GM10248 (cell line): ENCODE measurements around the gene HES5.

Source experiments
- CTCF ChIA-PET: fragments of 300-600 bp; sonication (Branson Sonifier 250); formaldehyde crosslinking; extraction: SDS; loops from one replicate; lab custom pipeline; 2021; ENCODE audit warnings: antibody characterized with exemption; lab: Yijun Ruan, JAX
- POLR2A ChIA-PET: fragments of 350-650 bp; sonication (Branson Sonifier 250); formaldehyde crosslinking; extraction: SDS; loops from one replicate; lab custom pipeline; 2020; ENCODE audit warnings: antibody characterized with exemption; lab: Yijun Ruan, JAX
- DNase-seq: peaks from one replicate; pipeline ENCODE4 v3.0.0; 2012; ENCODE audit errors: extremely low spot score
- TF ChIP-seq, protein P1 (sequence below): IDR thresholded peaks from 2 replicates; pipeline ENCODE4 v1.5.1; 2012; ENCODE audit warnings: mild to moderate bottlenecking, low read depth; ENCODE audit errors: extremely low read depth, missing control alignments, control extremely low read depth

HES5 gene

DNA sequence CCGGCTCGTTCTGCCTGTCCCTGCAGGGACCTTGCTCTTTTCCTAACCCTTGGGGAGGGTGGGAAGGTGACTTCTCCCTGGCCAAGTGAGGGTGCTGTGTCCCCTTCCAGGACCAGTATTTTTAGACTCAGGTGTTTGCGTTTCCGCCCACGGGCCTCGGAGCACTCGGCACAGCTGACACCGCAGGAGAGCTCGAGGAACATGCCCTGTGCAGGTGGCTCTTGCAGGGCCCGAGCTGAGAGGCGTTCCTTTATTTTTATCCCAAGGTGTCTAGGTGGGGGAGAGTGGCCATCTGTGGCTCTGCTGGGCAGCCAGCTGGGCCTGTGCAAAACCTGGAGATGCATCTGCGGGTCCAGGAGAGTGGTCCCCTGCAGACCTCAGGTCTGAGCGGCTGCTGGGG lies 38.0 kb downstream of the HES5 start:
- ChIA-PET CTCF (no interaction called here), POLR2A (no interaction called here)
- DNase-seq = no peak
- TF ChIP-seq, protein P1, sequence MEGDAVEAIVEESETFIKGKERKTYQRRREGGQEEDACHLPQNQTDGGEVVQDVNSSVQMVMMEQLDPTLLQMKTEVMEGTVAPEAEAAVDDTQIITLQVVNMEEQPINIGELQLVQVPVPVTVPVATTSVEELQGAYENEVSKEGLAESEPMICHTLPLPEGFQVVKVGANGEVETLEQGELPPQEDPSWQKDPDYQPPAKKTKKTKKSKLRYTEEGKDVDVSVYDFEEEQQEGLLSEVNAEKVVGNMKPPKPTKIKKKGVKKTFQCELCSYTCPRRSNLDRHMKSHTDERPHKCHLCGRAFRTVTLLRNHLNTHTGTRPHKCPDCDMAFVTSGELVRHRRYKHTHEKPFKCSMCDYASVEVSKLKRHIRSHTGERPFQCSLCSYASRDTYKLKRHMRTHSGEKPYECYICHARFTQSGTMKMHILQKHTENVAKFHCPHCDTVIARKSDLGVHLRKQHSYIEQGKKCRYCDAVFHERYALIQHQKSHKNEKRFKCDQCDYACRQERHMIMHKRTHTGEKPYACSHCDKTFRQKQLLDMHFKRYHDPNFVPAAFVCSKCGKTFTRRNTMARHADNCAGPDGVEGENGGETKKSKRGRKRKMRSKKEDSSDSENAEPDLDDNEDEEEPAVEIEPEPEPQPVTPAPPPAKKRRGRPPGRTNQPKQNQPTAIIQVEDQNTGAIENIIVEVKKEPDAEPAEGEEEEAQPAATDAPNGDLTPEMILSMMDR = no peak

- CTCF ChIA-PET = no interaction called here
- TF ChIP-seq, protein P1 = no peak
- POLR2A ChIA-PET = no interaction called here
- no peak for DNase-seq
Observed at GRCh38 chr1:2489615-2490014, 40.4 kb downstream of the HES5 start.

- ChIA-PET CTCF (interaction anchor here (1.3 kb wide), 1 partner anchor 39 kb away, joined by 4 read pairs; no protein-coding TSS in a partner anchor), POLR2A (no interaction called here)
- TF ChIP-seq, protein P1 = no peak
- DNase-seq = no peak
Observed at GRCh38 chr1:2488688-2489087, 41.4 kb downstream of the HES5 start.

- no peak for DNase-seq
- TF ChIP-seq, protein P1 = no peak
- ChIA-PET CTCF (no interaction called here), POLR2A (no interaction called here)
Observed at GRCh38 chr1:2486558-2486957, 43.5 kb downstream of the HES5 start.

DNA sequence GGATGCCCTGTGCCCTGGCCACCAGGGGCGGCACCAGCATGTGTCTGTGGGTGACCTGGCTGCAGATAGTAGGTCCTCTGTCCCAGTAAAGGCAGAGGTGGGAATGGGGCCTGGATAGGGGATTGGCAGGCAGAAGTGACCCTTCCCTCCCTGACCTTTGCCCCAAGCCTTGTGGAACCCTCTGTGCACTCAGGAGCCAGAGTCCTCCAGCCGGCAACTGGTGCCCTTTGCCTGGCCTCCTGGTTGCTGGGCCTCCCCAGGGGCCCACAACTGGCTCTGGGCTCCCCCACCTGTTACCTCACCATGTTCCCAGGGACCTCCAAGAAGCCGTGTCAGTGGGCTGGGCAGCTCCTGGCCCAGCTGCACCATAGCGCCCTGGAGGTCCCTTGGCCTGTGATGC lies 44.0 kb downstream of the HES5 start:
- TF ChIP-seq, protein P1 = no peak
- POLR2A ChIA-PET = no interaction called here
- CTCF ChIA-PET = no interaction called here
- no peak for DNase-seq

- ChIA-PET POLR2A (no interaction called here), CTCF (no interaction called here)
- no peak for DNase-seq
- TF ChIP-seq, protein P1 = no peak
Observed at GRCh38 chr1:2483970-2484369, 46.1 kb downstream of the HES5 start.

DNA sequence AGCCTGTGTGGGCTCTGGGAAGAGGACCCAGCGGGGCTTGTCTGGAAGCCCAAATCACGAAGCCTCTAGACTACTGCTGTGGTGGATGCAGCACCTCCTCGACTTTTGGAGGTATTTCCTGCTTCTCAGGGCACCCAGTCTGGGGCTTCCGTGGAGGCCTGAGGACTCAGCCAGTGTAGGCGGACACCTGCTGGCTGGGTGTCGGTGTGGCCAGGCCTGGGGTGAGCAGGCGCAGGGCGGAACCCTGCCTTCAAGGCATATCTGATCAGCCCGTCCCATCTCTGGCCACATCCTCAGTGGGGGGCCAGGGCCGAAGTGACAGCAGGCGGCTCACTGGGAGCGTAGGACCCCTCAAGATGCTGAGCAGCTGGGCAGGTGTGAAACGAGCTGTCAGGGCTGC lies 47.0 kb downstream of the HES5 start:
- CTCF ChIA-PET = no interaction called here
- POLR2A ChIA-PET = no interaction called here
- TF ChIP-seq, protein P1 = no peak
- DNase-seq = no peak
